Measurements from ENCODE around the gene UBE2G2. TPM values are rescaled to one million over a fixed set of nuclear protein-coding genes. Genes with fewer than 3 reads are reported as not detected.

Gene UBE2G2
- total and polyA plus RNA-seq, 2 experiments from 2014 or later, result 55.2 to 61.6 TPM

DNA sequence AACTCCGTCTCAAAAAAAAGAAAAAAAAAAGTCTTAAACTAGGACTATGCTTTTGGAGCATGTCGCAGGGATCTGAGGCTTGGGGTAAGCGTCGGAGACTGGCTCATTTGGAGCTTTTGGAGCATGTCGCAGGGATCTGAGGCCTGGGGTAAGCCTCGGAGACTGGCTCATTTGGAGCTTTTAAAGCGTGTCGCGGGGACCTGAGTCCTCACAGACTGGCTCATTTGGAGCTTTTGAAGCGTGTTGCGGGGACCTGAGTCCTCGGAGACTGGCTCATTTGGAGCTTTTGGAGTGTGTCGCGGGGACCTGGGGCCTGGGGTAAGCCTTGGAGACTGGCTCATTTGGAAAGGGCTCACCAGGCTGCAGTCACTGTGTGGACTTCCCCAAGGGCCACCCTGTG lies 76.7 kb downstream of the UBE2G2 start:
- H3K27ac ChIP-seq, result no peak overlapping the region
- H4K20me1 ChIP-seq (ENCODE audit: insufficient read depth, poor library complexity, severe bottlenecking), result no peaks in the 10 kb centered on the region
- no peaks in the 10 kb centered on the region for H3K36me3 ChIP-seq (replicated peaks; ENCODE audit: insufficient read depth, low read depth)
- H3K9me3 ChIP-seq (ENCODE audit: low read depth), result no peaks in the 10 kb centered on the region
- TF ChIP-seq EZH2 (IDR thresholded peaks at IDR 0.05; ENCODE audit: borderline replicate concordance) (no peak), EZH2phosphoT487 (IDR thresholded peaks at IDR 0.05; ENCODE audit: low read depth, severe bottlenecking, unreplicated experiment) (no peak)
- TF ChIP-seq, protein P1, sequence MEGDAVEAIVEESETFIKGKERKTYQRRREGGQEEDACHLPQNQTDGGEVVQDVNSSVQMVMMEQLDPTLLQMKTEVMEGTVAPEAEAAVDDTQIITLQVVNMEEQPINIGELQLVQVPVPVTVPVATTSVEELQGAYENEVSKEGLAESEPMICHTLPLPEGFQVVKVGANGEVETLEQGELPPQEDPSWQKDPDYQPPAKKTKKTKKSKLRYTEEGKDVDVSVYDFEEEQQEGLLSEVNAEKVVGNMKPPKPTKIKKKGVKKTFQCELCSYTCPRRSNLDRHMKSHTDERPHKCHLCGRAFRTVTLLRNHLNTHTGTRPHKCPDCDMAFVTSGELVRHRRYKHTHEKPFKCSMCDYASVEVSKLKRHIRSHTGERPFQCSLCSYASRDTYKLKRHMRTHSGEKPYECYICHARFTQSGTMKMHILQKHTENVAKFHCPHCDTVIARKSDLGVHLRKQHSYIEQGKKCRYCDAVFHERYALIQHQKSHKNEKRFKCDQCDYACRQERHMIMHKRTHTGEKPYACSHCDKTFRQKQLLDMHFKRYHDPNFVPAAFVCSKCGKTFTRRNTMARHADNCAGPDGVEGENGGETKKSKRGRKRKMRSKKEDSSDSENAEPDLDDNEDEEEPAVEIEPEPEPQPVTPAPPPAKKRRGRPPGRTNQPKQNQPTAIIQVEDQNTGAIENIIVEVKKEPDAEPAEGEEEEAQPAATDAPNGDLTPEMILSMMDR (IDR thresholded peaks at IDR 0.05; ENCODE audit: poor library complexity), result no peak
- H3K27me3 ChIP-seq, result peaks cover 41% of the 10 kb centered on the region
- no peak for DNase-seq (ENCODE audit: low spot score)
- peaks cover 7% of the 10 kb centered on the region for H3K4me1 ChIP-seq (ENCODE audit: insufficient read depth)
- H3K4me2 ChIP-seq, result no peak overlapping the region
- H3K4me3 ChIP-seq, result no peak overlapping the region
- H3K79me2 ChIP-seq, result no peaks in the 10 kb centered on the region
- 96% methylated on average over 14 of the region's 14 CpGs for WGBS (ENCODE audit: low lambda C conversion rate, missing lambda C conversion rate)
- no peaks in the 10 kb centered on the region for H3K9me2 ChIP-seq (replicated peaks; ENCODE audit: insufficient read depth)
- H2AFZ ChIP-seq, result no peak overlapping the region

DNA sequence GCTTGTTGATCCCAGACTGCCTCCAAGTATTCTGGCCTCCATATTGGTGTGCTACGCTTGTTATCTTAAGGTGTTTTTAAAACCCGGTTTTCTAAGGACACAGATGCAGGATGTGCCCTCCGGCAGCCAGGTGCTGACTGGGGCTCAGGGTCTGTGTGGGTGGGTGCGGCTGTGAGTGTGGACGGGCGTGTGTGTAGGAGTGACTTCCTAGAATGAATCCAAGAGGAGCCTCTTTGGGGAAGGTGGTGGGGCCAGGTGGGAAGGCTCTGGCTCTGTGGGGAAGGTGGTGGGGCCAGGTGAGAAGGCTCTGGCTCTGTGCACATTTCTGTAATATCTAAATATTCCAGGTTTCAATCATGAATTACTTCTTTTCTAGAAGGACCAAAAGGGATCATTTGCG lies 77.4 kb downstream of the UBE2G2 start:
- peaks cover 47% of the 10 kb centered on the region for H3K27me3 ChIP-seq
- H3K9me3 ChIP-seq (ENCODE audit: low read depth), result no peaks in the 10 kb centered on the region
- no peak overlapping the region for H3K4me3 ChIP-seq
- H3K4me2 ChIP-seq, result no peak overlapping the region
- no peaks in the 10 kb centered on the region for H3K79me2 ChIP-seq
- no peak for TF ChIP-seq EZH2phosphoT487 (IDR thresholded peaks at IDR 0.05; ENCODE audit: low read depth, severe bottlenecking, unreplicated experiment)
- TF ChIP-seq, protein P1 (IDR thresholded peaks at IDR 0.05; ENCODE audit: poor library complexity), result no peak
- TF ChIP-seq EZH2 (IDR thresholded peaks at IDR 0.05; ENCODE audit: borderline replicate concordance), result no peak
- DNase-seq (ENCODE audit: low spot score), result no peak
- WGBS (ENCODE audit: low lambda C conversion rate, missing lambda C conversion rate), result 98% methylated on average over 7 of the region's 7 CpGs
- H4K20me1 ChIP-seq (ENCODE audit: insufficient read depth, poor library complexity, severe bottlenecking), result no peaks in the 10 kb centered on the region
- no peak overlapping the region for H2AFZ ChIP-seq
- peaks cover 7% of the 10 kb centered on the region for H3K4me1 ChIP-seq (ENCODE audit: insufficient read depth)
- no peaks in the 10 kb centered on the region for H3K36me3 ChIP-seq (replicated peaks; ENCODE audit: insufficient read depth, low read depth)
- H3K27ac ChIP-seq, result no peak overlapping the region
- H3K9me2 ChIP-seq (replicated peaks; ENCODE audit: insufficient read depth), result no peaks in the 10 kb centered on the region

DNA sequence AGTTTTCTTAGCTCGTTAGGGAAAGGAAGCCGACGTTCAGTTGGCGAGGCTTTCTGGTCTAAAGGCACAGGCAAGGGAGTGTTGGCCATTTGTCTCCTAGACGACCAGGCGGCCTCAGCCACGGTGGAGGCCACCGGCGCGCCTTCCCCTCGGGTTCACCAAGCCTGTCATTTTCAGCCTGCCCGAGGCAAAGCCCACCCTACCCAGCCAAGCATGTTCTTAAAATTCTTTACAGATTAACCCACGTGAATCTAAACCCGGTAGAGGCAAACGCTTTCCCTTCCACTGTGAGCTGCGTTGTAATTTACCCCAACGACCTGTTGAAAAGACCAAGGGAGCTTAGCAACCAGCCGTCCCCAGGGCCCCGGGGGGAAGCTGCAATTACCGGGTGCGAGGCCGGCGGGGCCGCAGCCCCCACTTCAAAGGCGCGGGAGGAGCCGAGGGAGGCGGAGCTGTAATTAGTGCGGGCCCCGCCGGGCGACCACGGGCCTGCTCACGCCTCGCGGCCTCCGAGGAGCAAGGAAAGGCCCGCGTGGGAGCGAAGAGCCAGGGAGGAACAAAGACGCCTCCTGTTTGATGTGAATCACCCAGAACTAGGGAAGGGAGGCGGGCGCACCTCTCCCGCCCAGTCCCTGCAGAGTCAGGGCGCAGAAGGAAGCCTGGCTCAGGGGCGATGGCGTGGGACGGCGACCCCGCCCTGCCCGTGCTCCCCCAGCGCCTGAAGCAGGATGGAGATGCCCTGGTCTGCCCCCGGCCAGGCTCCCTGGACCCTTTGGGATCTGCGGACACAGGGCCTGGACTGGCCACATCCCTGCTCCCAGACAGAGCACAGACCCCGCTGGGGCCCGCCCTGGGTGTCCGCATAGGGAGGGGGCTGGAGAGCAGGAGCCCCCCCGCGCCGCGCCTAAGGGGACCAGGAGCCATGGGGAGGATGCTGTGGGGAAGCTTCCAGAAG lies 78.2 kb downstream of the UBE2G2 start:
- Histone ChIP-seq H3K36me3 (replicated peaks; ENCODE audit: insufficient read depth, low read depth) (no peaks in the 10 kb centered on the region), H3K27me3 (peaks cover 53% of the 10 kb centered on the region), H3K9me2 (replicated peaks; ENCODE audit: insufficient read depth) (no peaks in the 10 kb centered on the region), H3K27ac (no peak overlapping the region), H4K20me1 (ENCODE audit: insufficient read depth, poor library complexity, severe bottlenecking) (no peaks in the 10 kb centered on the region), H3K4me1 (ENCODE audit: insufficient read depth) (peaks cover 7% of the 10 kb centered on the region), H3K79me2 (no peaks in the 10 kb centered on the region), H2AFZ (no peak overlapping the region), H3K9me3 (ENCODE audit: low read depth) (no peaks in the 10 kb centered on the region), H3K4me2 (peak overlapping the region; percentile 47), H3K4me3 (no peak overlapping the region)
- TF ChIP-seq, protein P1 (IDR thresholded peaks at IDR 0.05; ENCODE audit: poor library complexity), result no peak
- no peak for TF ChIP-seq EZH2 (IDR thresholded peaks at IDR 0.05; ENCODE audit: borderline replicate concordance)
- TF ChIP-seq EZH2phosphoT487 (IDR thresholded peaks at IDR 0.05; ENCODE audit: low read depth, severe bottlenecking, unreplicated experiment), result no peak
- no peak for DNase-seq (ENCODE audit: low spot score)
- 39% methylated on average over 58 of the region's 61 CpGs for WGBS (ENCODE audit: low lambda C conversion rate, missing lambda C conversion rate)
